ENCODE results near the gene ATP2A2. TPM values are rescaled to one million over a fixed set of nuclear protein-coding genes. Genes with fewer than 3 reads are reported as not detected.

ATP2A2 gene
- total and polyA plus RNA-seq, 2 donors (not counting 1 experiment from before 2014, with no cell fraction given) = 35.3 to 68.2 TPM

DNA sequence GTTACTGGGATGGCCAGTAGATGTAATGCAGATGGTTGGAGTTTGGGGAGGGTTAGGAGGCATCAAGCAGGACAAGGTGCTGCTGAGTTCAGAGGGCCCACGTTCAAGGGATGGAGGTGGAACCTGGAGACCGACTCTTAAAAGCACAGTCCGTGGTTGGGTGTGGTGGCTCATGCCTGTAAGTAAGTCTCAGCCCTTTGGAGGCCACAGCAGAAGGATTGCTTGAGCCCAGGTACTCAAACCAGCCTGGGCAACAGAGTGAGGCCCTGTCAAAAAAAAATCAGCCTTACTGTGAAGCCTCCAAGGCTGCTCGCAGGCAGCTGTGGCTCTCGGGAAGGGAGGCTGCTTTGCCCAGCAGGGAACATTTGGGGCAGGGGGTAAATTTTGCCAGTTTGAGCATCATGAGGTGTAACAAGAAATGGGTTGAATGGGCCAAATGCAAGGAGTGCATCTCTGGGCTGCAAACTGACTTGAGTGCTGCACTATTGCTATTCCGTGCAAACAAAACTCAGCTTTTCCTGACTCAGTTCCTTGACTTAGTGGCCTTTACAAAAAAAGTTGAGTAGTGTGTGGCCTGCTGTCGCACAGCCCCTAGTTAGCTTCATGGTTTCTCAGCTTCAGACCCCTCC, 67.5 kb downstream of the ATP2A2 start:
- no peak overlapping the region for H3K27ac Mint-ChIP-seq

DNA sequence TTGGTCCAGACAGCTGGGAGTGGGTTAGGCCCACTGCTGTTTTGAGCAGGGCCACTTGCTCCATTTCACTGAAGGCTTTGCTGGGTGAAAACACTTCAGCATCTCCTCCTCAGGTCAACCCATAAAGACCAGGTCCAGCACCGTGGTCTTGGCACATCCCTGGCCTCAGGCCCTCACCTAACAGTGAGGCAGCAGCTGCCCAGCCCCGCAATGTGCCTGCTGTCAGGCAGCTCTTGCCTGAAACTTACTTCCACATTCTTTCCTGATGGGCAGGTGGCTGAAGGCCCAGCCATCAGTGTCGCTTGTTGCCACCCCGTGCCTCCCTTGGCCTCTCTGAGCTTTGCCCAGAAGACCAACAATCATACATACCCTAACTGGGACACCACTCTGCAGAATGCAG, 68.0 kb downstream of the ATP2A2 start:
- Histone ChIP-seq H3K27me3 (replicated peaks in 1 of 4; ENCODE audit: control extremely low read depth in 1 of 4, control insufficient read depth in 3 of 4, insufficient read depth in 4 of 4, low read length in 3 of 4) (no peaks in the 10 kb centered on the region), H3K36me3 (replicated peaks in 1 of 2; ENCODE audit: control extremely low read depth in 1 of 2, control insufficient read depth in 1 of 2, extremely low read depth in 1 of 2, insufficient read depth in 2 of 2, low read length in 1 of 2) (peaks cover 0 to 41% of the 10 kb centered on the region in 2 experiments), H3K79me2 (ENCODE audit: control insufficient read depth, insufficient read depth, low read length) (no peaks in the 10 kb centered on the region), H4K20me1 (ENCODE audit: control insufficient read depth, insufficient read depth, low read length, poor library complexity, severe bottlenecking) (no peaks in the 10 kb centered on the region), H2AFZ (ENCODE audit: insufficient read depth, low read depth, low read length, poor library complexity, severe bottlenecking) (no peak overlapping the region), H3K9me3 (ENCODE audit: control extremely low read depth in 1 of 3, control insufficient read depth in 2 of 3, insufficient read depth in 1 of 3, low read length in 2 of 3) (no peaks in the 10 kb centered on the region), H3K4me1 (ENCODE audit: control insufficient read depth in 2 of 2, insufficient read depth in 2 of 2, low read length in 2 of 2) (peaks cover 12% of the 10 kb centered on the region in 2 donors), H3K4me3 (ENCODE audit: control extremely low read depth in 1 of 5, extremely low read depth in 1 of 5, insufficient read depth in 1 of 5, low read depth in 2 of 5, low read length in 4 of 5) (no peak overlapping the region), H3K4me2 (replicated peaks; ENCODE audit: low read depth, low read length, poor library complexity, severe bottlenecking) (peak overlapping the region; percentile 33), H3K27ac (ENCODE audit: low read length in 2 of 2) (no peak overlapping the region), H3K9ac (ENCODE audit: low read length) (no peak overlapping the region)
- ChIA-PET POLR2A (no interaction called here), CTCF (interaction anchor here (0.6 to 1.7 kb wide), 4 partner anchors 18 to 84 kb away, joined by 3 to 12 read pairs (median 4); no protein-coding TSS in a partner anchor)
- 45% methylated on average over 4 of the region's 4 CpGs for WGBS (ENCODE audit: insufficient coverage)
- DNase-seq (no peak), ATAC-seq (ENCODE audit: low read depth) (peak; percentile 7)
- no peak overlapping the region for H3K4me3 Mint-ChIP-seq
- TF ChIP-seq EZH2 (IDR thresholded peaks at IDR 0.05; ENCODE audit: borderline replicate concordance, insufficient read depth, low read depth, low read length, poor library complexity, severe bottlenecking) = no peak
- TF ChIP-seq, protein P1, sequence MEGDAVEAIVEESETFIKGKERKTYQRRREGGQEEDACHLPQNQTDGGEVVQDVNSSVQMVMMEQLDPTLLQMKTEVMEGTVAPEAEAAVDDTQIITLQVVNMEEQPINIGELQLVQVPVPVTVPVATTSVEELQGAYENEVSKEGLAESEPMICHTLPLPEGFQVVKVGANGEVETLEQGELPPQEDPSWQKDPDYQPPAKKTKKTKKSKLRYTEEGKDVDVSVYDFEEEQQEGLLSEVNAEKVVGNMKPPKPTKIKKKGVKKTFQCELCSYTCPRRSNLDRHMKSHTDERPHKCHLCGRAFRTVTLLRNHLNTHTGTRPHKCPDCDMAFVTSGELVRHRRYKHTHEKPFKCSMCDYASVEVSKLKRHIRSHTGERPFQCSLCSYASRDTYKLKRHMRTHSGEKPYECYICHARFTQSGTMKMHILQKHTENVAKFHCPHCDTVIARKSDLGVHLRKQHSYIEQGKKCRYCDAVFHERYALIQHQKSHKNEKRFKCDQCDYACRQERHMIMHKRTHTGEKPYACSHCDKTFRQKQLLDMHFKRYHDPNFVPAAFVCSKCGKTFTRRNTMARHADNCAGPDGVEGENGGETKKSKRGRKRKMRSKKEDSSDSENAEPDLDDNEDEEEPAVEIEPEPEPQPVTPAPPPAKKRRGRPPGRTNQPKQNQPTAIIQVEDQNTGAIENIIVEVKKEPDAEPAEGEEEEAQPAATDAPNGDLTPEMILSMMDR (IDR thresholded peaks at IDR 0.05) = no peak
- H3K9me3 Mint-ChIP-seq (ENCODE audit: insufficient read depth) = no peaks in the 10 kb centered on the region
- peaks cover 17% of the 10 kb centered on the region for H3K4me1 Mint-ChIP-seq
- intact Hi-C loops (cut with micrococcal nuclease) = no loop called here
- H3K27ac Mint-ChIP-seq = no peak overlapping the region
- no peaks in the 10 kb centered on the region for H3K27me3 Mint-ChIP-seq

More for the DNA sequence above, 67.5 kb downstream of the ATP2A2 start:
- ChIA-PET POLR2A (interaction anchor here (0.6 kb wide), 1 partner anchor 699 kb away, joined by 6 read pairs; no protein-coding TSS in a partner anchor), CTCF (interaction anchor here (0.9 to 1.7 kb wide), 2 partner anchors 37 to 83 kb away, joined by 3 to 12 read pairs; no protein-coding TSS in a partner anchor)
- H2AFZ ChIP-seq (ENCODE audit: insufficient read depth, low read depth, low read length, poor library complexity, severe bottlenecking) = no peak overlapping the region
- 94% methylated on average over 6 of the region's 7 CpGs for WGBS (ENCODE audit: insufficient coverage)
- no peaks in the 10 kb centered on the region for H3K9me3 Mint-ChIP-seq (ENCODE audit: insufficient read depth)
- peaks cover 0 to 47% of the 10 kb centered on the region in 2 experiments for H3K36me3 ChIP-seq (replicated peaks in 1 of 2; ENCODE audit: control extremely low read depth in 1 of 2, control insufficient read depth in 1 of 2, extremely low read depth in 1 of 2, insufficient read depth in 2 of 2, low read length in 1 of 2)
- no peaks in the 10 kb centered on the region for H4K20me1 ChIP-seq (ENCODE audit: control insufficient read depth, insufficient read depth, low read length, poor library complexity, severe bottlenecking)
- H3K4me3 ChIP-seq (ENCODE audit: control extremely low read depth in 1 of 5, extremely low read depth in 1 of 5, insufficient read depth in 1 of 5, low read depth in 2 of 5, low read length in 4 of 5) = no peak overlapping the region
- no peaks in the 10 kb centered on the region for H3K27me3 Mint-ChIP-seq
- no peak overlapping the region for H3K4me2 ChIP-seq (replicated peaks; ENCODE audit: low read depth, low read length, poor library complexity, severe bottlenecking)
- intact Hi-C loops (cut with micrococcal nuclease) = no loop called here
- no peaks in the 10 kb centered on the region for H3K79me2 ChIP-seq (ENCODE audit: control insufficient read depth, insufficient read depth, low read length)
- H3K4me3 Mint-ChIP-seq = no peak overlapping the region
- TF ChIP-seq EZH2 (IDR thresholded peaks at IDR 0.05; ENCODE audit: borderline replicate concordance, insufficient read depth, low read depth, low read length, poor library complexity, severe bottlenecking) = no peak
- TF ChIP-seq, protein P1 (IDR thresholded peaks at IDR 0.05) = no peak
- H3K27me3 ChIP-seq (replicated peaks in 1 of 4; ENCODE audit: control extremely low read depth in 1 of 4, control insufficient read depth in 3 of 4, insufficient read depth in 4 of 4, low read length in 3 of 4) = no peaks in the 10 kb centered on the region
- H3K27ac ChIP-seq (ENCODE audit: low read length in 2 of 2) = no peak overlapping the region
- peaks cover 12% of the 10 kb centered on the region in 2 donors for H3K4me1 ChIP-seq (ENCODE audit: control insufficient read depth in 2 of 2, insufficient read depth in 2 of 2, low read length in 2 of 2)
- no peak for DNase-seq
- no peaks in the 10 kb centered on the region for H3K9me3 ChIP-seq (ENCODE audit: control extremely low read depth in 1 of 3, control insufficient read depth in 2 of 3, insufficient read depth in 1 of 3, low read length in 2 of 3)
- ATAC-seq (ENCODE audit: low read depth) = no peak
- H3K4me1 Mint-ChIP-seq = peaks cover 14% of the 10 kb centered on the region
- no peak overlapping the region for H3K9ac ChIP-seq (ENCODE audit: low read length)

All from B cell (primary cell).